H9 (cell line): ENCODE results near the gene C3orf20. TPM values are rescaled to one million over a fixed set of nuclear protein-coding genes. Genes with fewer than 3 reads are reported as not detected.
A peak's percentile ranks its signal among the peaks of the same experiment; 100 is the strongest.

Experiments
- DNase-seq: peaks from one replicate; pipeline ENCODE4 v3.0.0-alpha.2; 2017
- H2AFZ ChIP-seq: one replicate; pipeline ENCODE4 v1.6.1; 2013; ENCODE audit warnings: mild to moderate bottlenecking, low read length, control low read depth, moderate library complexity
- H2AK5ac ChIP-seq: 2 replicates; pipeline ENCODE4 v1.6.1; 2013; ENCODE audit warnings: low read length, control low read depth, mixed read lengths; ENCODE audit not compliant: insufficient read length
- H2BK120ac ChIP-seq: one replicate; pipeline ENCODE4 v1.6.1; 2013; ENCODE audit warnings: low read depth, mild to moderate bottlenecking, low read length, control low read depth, inconsistent platforms; ENCODE audit not compliant: poor library complexity, severe bottlenecking
- H2BK12ac ChIP-seq: 2 replicates; pipeline ENCODE4 v1.6.1; 2013; ENCODE audit warnings: low read length, control low read depth, mixed read lengths, low read depth; ENCODE audit not compliant: insufficient read length
- H2BK15ac ChIP-seq: 2 replicates; pipeline ENCODE4 v1.6.1; 2013; ENCODE audit warnings: low read depth, low read length, control low read depth
- H2BK20ac ChIP-seq: one replicate; pipeline ENCODE4 v1.6.1; 2013; ENCODE audit warnings: low read depth, mild to moderate bottlenecking, low read length, control low read depth, inconsistent platforms; ENCODE audit not compliant: poor library complexity, severe bottlenecking
- H2BK5ac ChIP-seq: 2 replicates; pipeline ENCODE4 v1.6.1; 2013; ENCODE audit warnings: low read length, control low read depth, mixed read lengths; ENCODE audit not compliant: insufficient read length
- H3K14ac ChIP-seq: 2 replicates; pipeline ENCODE4 v1.6.1; 2013; ENCODE audit warnings: low read length, control low read depth; ENCODE audit not compliant: insufficient read depth
- H3K18ac ChIP-seq: 2 replicates; pipeline ENCODE4 v1.6.1; 2013; ENCODE audit warnings: low read depth, mild to moderate bottlenecking, mixed read lengths, low read length, control low read depth; ENCODE audit not compliant: insufficient read length
- H3K23ac ChIP-seq: 2 replicates; pipeline ENCODE4 v1.6.1; 2013; ENCODE audit warnings: low read length, control low read depth, mixed read lengths, low read depth; ENCODE audit not compliant: insufficient read length
- H3K23me2 ChIP-seq: 2 replicates; pipeline ENCODE4 v1.6.1; 2013; ENCODE audit warnings: low read depth, mild to moderate bottlenecking, mixed read lengths, low read length, control low read depth; ENCODE audit not compliant: insufficient read length, poor library complexity, severe bottlenecking
- H3K27ac ChIP-seq: 2 replicates; pipeline ENCODE4 v1.5.1; 2013; ENCODE audit warnings: low read length, control low read depth, mixed read lengths, low read depth; ENCODE audit not compliant: insufficient read length
- H3K27me3 ChIP-seq: 2 replicates; pipeline ENCODE4 v1.6.1; 2013; ENCODE audit warnings: low read length, control low read depth, inconsistent platforms; ENCODE audit not compliant: insufficient read depth
- H3K4ac ChIP-seq: 2 replicates; pipeline ENCODE4 v1.6.1; 2013; ENCODE audit warnings: low read depth, mild to moderate bottlenecking, control low read depth, inconsistent platforms, low read length, moderate library complexity
- H3K4me1 ChIP-seq: 2 replicates; pipeline ENCODE4 v1.6.1; 2013; ENCODE audit warnings: low read length, control low read depth, inconsistent platforms; ENCODE audit not compliant: insufficient read depth
- H3K4me2 ChIP-seq: 2 replicates; pipeline ENCODE4 v1.6.1; 2013; ENCODE audit warnings: low read length, control low read depth, mixed read lengths; ENCODE audit not compliant: insufficient read length, insufficient read depth
- H3K56ac ChIP-seq: 2 replicates; pipeline ENCODE4 v1.6.1; 2013; ENCODE audit warnings: low read depth, mild to moderate bottlenecking, mixed read lengths, low read length, control low read depth; ENCODE audit not compliant: insufficient read length
- H3K79me1 ChIP-seq: 2 replicates; pipeline ENCODE4 v1.6.1; 2013; ENCODE audit warnings: low read depth, mild to moderate bottlenecking, moderate library complexity, low read length, control low read depth, inconsistent platforms; ENCODE audit not compliant: insufficient read depth, poor library complexity, severe bottlenecking
- H3K79me2 ChIP-seq: 2 replicates; pipeline ENCODE4 v1.6.1; 2013; ENCODE audit warnings: low read length, control low read depth, inconsistent platforms; ENCODE audit not compliant: insufficient read depth
- H3K9ac ChIP-seq: 2 replicates; pipeline ENCODE4 v1.6.1; 2013; ENCODE audit warnings: low read length, control low read depth, mixed read lengths; ENCODE audit not compliant: insufficient read length; ENCODE audit errors: extremely low read depth
- H3K9me3 ChIP-seq: one replicate; pipeline ENCODE4 v1.6.1; 2013; ENCODE audit warnings: low read depth, low read length, inconsistent platforms; ENCODE audit not compliant: control insufficient read depth
- H3T11ph ChIP-seq: one replicate; pipeline ENCODE4 v1.6.1; 2013; ENCODE audit warnings: mild to moderate bottlenecking, low read length, control low read depth, inconsistent platforms
- H4K20me1 ChIP-seq: one replicate; pipeline ENCODE4 v1.6.1; 2013; ENCODE audit not compliant: control insufficient read depth, insufficient read length, insufficient read depth
- H4K5ac ChIP-seq: 2 replicates; pipeline ENCODE4 v1.6.1; 2013; ENCODE audit warnings: low read depth, mild to moderate bottlenecking, mixed read lengths, low read length, control low read depth; ENCODE audit not compliant: insufficient read length
- H4K8ac ChIP-seq: replicated peaks from 2 replicates; pipeline ENCODE4 v1.6.1; 2013; ENCODE audit warnings: low read length, control low read depth, mixed read lengths, low read depth; ENCODE audit not compliant: insufficient read length
- H4K91ac ChIP-seq: 2 replicates; pipeline ENCODE4 v1.6.1; 2013; ENCODE audit warnings: low read depth, mild to moderate bottlenecking, moderate library complexity, mixed read lengths, low read length, control low read depth; ENCODE audit not compliant: insufficient read length
- H3K27ac Mint-ChIP-seq, 3 experiments: 2 replicates in 2 of 3; 3 replicates in 1 of 3; pipeline ENCODE4 v1.8.0; 2020 to 2021; ENCODE audit warnings: mixed read lengths in 3 of 3, mild to moderate bottlenecking in 1 of 3, moderate library complexity in 1 of 3
- H3K27me3 Mint-ChIP-seq: 2 replicates; pipeline ENCODE4 v1.8.0; 2021; ENCODE audit warnings: low read depth, mild to moderate bottlenecking, moderate library complexity, mixed read lengths
- H3K36me3 Mint-ChIP-seq, 3 experiments: 2 replicates in 2 of 3; 3 replicates in 1 of 3; pipeline ENCODE4 v1.8.0; 2020 to 2021; ENCODE audit warnings: low read depth in 3 of 3, mixed read lengths in 3 of 3; ENCODE audit not compliant: insufficient read depth in 1 of 3
- H3K4me1 Mint-ChIP-seq, 2 experiments: 2 replicates each; pipeline ENCODE4 v1.8.0; 2020; ENCODE audit warnings: mixed read lengths in 2 of 2
- H3K4me3 Mint-ChIP-seq, 2 experiments: 2 replicates in 1 of 2; 3 replicates in 1 of 2; pipeline ENCODE4 v1.8.0; 2020 to 2021; ENCODE audit warnings: mild to moderate bottlenecking in 2 of 2, mixed read lengths in 2 of 2, moderate library complexity in 1 of 2
- H3K9me3 Mint-ChIP-seq, 2 experiments: 2 replicates in 1 of 2; 3 replicates in 1 of 2; pipeline ENCODE4 v1.8.0; 2020; ENCODE audit warnings: mild to moderate bottlenecking in 2 of 2, mixed read lengths in 2 of 2, moderate library complexity in 1 of 2
- WGBS: extraction: QIAGEN DNeasy Blood & Tissue Kit; methylation state at CpG from one replicate; pipeline ENCODE4 v1.1.7; 2013; ENCODE audit warnings: missing lambda C conversion rate, low lambda C conversion rate, mixed read lengths; ENCODE audit not compliant: insufficient read length; ENCODE audit errors: extremely low coverage; 5-methylcytosine and 5-hydroxymethylcytosine counted together
- total RNA-seq: library from RNA; stranded (reverse); gene quantifications from 2 replicates; pipeline ENCODE4 v1.2.1, GENCODE V29; 2021
- TF ChIP-seq, protein P1 (sequence below): fragments of 200-600 bp; sonication (generic); conservative IDR thresholded peaks from 3 replicates; pipeline ENCODE4 v1.8.0; 2021; ENCODE audit warnings: antibody characterized with exemption, mild to moderate bottlenecking

The C3orf20 gene
- total RNA-seq, 1 experiment from 2014 or later: not detected

DNA sequence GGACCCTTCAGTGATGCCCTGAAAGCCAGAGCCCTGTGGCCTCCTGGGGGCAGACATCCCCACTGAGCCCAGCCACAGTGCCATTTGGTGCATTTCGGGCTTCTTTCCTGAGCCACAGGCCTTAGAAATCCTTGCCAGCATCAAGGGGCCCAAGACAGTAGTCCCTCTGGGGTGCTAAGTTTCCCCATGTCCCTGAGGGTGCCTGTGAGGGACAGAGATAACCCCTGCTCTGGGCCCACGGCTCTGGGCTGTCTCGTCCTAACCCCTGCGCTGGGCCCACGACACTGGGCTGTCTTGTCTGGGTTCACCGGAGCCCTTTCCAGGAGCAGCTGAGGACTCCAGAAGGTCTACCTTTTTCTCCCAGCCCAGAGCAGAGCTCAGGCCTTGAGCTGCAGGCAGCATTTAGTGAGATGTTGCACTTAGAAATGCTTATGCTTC is 98.8 kb downstream of the C3orf20 start:
- no peak overlapping the region for H2BK12ac ChIP-seq
- no peak overlapping the region for H2BK120ac ChIP-seq
- H3K27ac ChIP-seq: no peak overlapping the region
- no CpG with 5 or more reads among the region's 6 CpGs for WGBS
- H3K9me3 Mint-ChIP-seq: peaks cover 2 to 5% of the 10 kb centered on the region in 2 experiments; a peak in 4 of 5 replicates
- H2BK15ac ChIP-seq: no peak overlapping the region
- H4K8ac ChIP-seq: no peak overlapping the region
- H3T11ph ChIP-seq: no peak overlapping the region
- H3K79me1 ChIP-seq: no peaks in the 10 kb centered on the region
- no peaks in the 10 kb centered on the region for H4K20me1 ChIP-seq
- H2BK20ac ChIP-seq: no peak overlapping the region
- H4K5ac ChIP-seq: no peak overlapping the region
- no peak overlapping the region for H2AFZ ChIP-seq
- TF ChIP-seq, protein P1, sequence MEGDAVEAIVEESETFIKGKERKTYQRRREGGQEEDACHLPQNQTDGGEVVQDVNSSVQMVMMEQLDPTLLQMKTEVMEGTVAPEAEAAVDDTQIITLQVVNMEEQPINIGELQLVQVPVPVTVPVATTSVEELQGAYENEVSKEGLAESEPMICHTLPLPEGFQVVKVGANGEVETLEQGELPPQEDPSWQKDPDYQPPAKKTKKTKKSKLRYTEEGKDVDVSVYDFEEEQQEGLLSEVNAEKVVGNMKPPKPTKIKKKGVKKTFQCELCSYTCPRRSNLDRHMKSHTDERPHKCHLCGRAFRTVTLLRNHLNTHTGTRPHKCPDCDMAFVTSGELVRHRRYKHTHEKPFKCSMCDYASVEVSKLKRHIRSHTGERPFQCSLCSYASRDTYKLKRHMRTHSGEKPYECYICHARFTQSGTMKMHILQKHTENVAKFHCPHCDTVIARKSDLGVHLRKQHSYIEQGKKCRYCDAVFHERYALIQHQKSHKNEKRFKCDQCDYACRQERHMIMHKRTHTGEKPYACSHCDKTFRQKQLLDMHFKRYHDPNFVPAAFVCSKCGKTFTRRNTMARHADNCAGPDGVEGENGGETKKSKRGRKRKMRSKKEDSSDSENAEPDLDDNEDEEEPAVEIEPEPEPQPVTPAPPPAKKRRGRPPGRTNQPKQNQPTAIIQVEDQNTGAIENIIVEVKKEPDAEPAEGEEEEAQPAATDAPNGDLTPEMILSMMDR: no peak
- H2AK5ac ChIP-seq: no peak overlapping the region
- no peaks in the 10 kb centered on the region for H3K23me2 ChIP-seq
- H3K36me3 Mint-ChIP-seq: peaks cover 0 to 1% (median 0%) of the 10 kb centered on the region in 3 experiments; a peak in 1 of 7 replicates
- DNase-seq: peak; percentile 26
- no peak overlapping the region for H3K9ac ChIP-seq
- peaks cover 3 to 22% of the 10 kb centered on the region in 2 experiments for H3K4me1 Mint-ChIP-seq
- H3K9me3 ChIP-seq: no peaks in the 10 kb centered on the region
- no peak overlapping the region for H4K91ac ChIP-seq
- no peak overlapping the region for H3K4me2 ChIP-seq
- no peak overlapping the region for H2BK5ac ChIP-seq
- H3K56ac ChIP-seq: no peak overlapping the region
- H3K14ac ChIP-seq: no peak overlapping the region
- no peak overlapping the region for H3K23ac ChIP-seq
- no peak overlapping the region for H3K18ac ChIP-seq
- no peak overlapping the region for H3K4ac ChIP-seq
- H3K4me3 Mint-ChIP-seq: no peak overlapping the region
- H3K27me3 ChIP-seq: no peaks in the 10 kb centered on the region
- no peaks in the 10 kb centered on the region for H3K79me2 ChIP-seq
- no peak overlapping the region for H3K27ac Mint-ChIP-seq
- H3K27me3 Mint-ChIP-seq: no peaks in the 10 kb centered on the region
- no peaks in the 10 kb centered on the region for H3K4me1 ChIP-seq
